Spleen (tissue), 13 donors: ENCODE measurements around the gene ARID5B. TPM values are rescaled to one million over a fixed set of nuclear protein-coding genes. Genes with fewer than 3 reads are reported as not detected.

Experiments used
- DNase-seq: peaks from one replicate; pipeline ENCODE4 v3.0.0-alpha.2; 2020
- H3K27ac ChIP-seq, 8 donors: fragments of 200-600 bp; sonication (generic) in 7 of 8; 1 replicate in 4 of 8; 2 replicates in 4 of 8; pipeline versions ENCODE4 v1.5.0 to v1.8.0; 2016 to 2021; ENCODE audit warnings: inconsistent platforms in 4 of 8, mild to moderate bottlenecking in 4 of 8, moderate library complexity in 1 of 8
- H3K27me3 ChIP-seq, 7 donors: fragments of 200-600 bp; sonication (generic) in 6 of 7; replicated peaks in 1 of 7; 1 replicate in 4 of 7; 2 replicates in 3 of 7; pipeline versions ENCODE4 v1.5.0 to v1.8.0; 2016 to 2021; ENCODE audit warnings: inconsistent platforms in 3 of 7, mild to moderate bottlenecking in 1 of 7
- H3K36me3 ChIP-seq, 6 donors: fragments of 200-600 bp; sonication (generic) in 5 of 6; 1 replicate in 4 of 6; 2 replicates in 2 of 6; pipeline versions ENCODE4 v1.5.0 to v1.8.0; 2016 to 2021; ENCODE audit warnings: inconsistent platforms in 2 of 6
- H3K4me1 ChIP-seq, 6 donors: fragments of 200-600 bp; sonication (generic) in 5 of 6; 1 replicate in 3 of 6; 2 replicates in 3 of 6; pipeline versions ENCODE4 v1.5.0 to v1.8.0; 2016 to 2021; ENCODE audit warnings: inconsistent platforms in 3 of 6
- H3K4me3 ChIP-seq, 8 donors: fragments of 200-600 bp; sonication (generic) in 7 of 8; 1 replicate in 4 of 8; 2 replicates in 4 of 8; pipeline versions ENCODE4 v1.5.0 to v1.8.0; 2016 to 2021; ENCODE audit warnings: inconsistent platforms in 4 of 8, mild to moderate bottlenecking in 4 of 8, moderate library complexity in 2 of 8
- H3K9me3 ChIP-seq, 8 donors: fragments of 200-600 bp; sonication (generic) in 7 of 8; 1 replicate in 4 of 8; 2 replicates in 4 of 8; pipeline versions ENCODE4 v1.5.0 to v1.8.0; 2016 to 2021; ENCODE audit warnings: inconsistent platforms in 4 of 8
- CTCF ChIP-seq, 11 experiments: fragments of 200-600 bp in 7 of 11; fragments of 450-650 bp in 4 of 11; sonication (generic) in 4 of 11; IDR thresholded peaks in 8 of 11; conservative IDR thresholded peaks in 3 of 11; 1 replicate in 7 of 11; 2 replicates in 4 of 11; pipeline versions ENCODE4 v1.4.0 to v1.8.0; 2016 to 2021; ENCODE audit warnings: antibody characterized with exemption in 11 of 11, inconsistent platforms in 4 of 11, mild to moderate bottlenecking in 1 of 11
- POLR2A ChIP-seq, 3 donors: fragments of 450-650 bp; IDR thresholded peaks; one replicate each; pipeline ENCODE4 v1.5.1; 2017; ENCODE audit warnings: antibody characterized with exemption in 3 of 3, mild to moderate bottlenecking in 1 of 3
- POLR2AphosphoS5 ChIP-seq, 3 donors: sonication (generic); formaldehyde crosslinking; IDR thresholded peaks; one replicate each; pipeline ENCODE4 v1.5.1; 2017; ENCODE audit warnings: antibody characterized with exemption in 3 of 3
- WGBS, 5 donors: extraction: QIAGEN DNeasy Blood & Tissue Kit in 3 of 5; methylation state at CpG; one replicate each; pipeline versions ENCODE4 v1.1.5 to v1.1.7; 2013 to 2018; 5-methylcytosine and 5-hydroxymethylcytosine counted together
- intact Hi-C: fragments of 100-400 bp; cut with DNase I; formaldehyde crosslinking; loops from one replicate; pipeline ENCODE4 v1.15.0; 2023; ENCODE audit warnings: low total_unique reads
- long read RNA-seq, 2 donors: transcript quantifications; one replicate each; lab custom pipeline, GENCODE V29; 2026
- polyA plus RNA-seq, 3 donors: library from polyadenylated mRNA; stranded (reverse); fragments of 200-250 nt; gene quantifications; one replicate each; pipeline ENCODE4 v1.2.1, GENCODE V29; 2013
- total RNA-seq, 7 donors: library from RNA; depleted of rRNA in 3 of 7; stranded (reverse); fragments of >200 nt in 3 of 7; fragmentation: NEBNext Ultra II Directional in 4 of 7; extraction: Animal tissue kit (Norgen Biotek cat#: 25700) in 4 of 7; gene quantifications; one replicate each; pipeline versions ENCODE4 v1.1.0 to v1.2.1, GENCODE V29; 2016 to 2021
- donor health status: healthy with polysubstance abuse.
- donor health status: DM: no; HTN: no; CAD: no; lungs with moderate emphysema.
- donor health status: DM: no; HTN: no; CAD: no.
- donor health status: Bipolar disorder and iron deficiency.
- donor health status: healthy.
- donor health status: DM: no; HTN: no; CAD: no.
- donor health status: DM: yes; HTN: yes; CAD: no.

The ARID5B gene, protein sequence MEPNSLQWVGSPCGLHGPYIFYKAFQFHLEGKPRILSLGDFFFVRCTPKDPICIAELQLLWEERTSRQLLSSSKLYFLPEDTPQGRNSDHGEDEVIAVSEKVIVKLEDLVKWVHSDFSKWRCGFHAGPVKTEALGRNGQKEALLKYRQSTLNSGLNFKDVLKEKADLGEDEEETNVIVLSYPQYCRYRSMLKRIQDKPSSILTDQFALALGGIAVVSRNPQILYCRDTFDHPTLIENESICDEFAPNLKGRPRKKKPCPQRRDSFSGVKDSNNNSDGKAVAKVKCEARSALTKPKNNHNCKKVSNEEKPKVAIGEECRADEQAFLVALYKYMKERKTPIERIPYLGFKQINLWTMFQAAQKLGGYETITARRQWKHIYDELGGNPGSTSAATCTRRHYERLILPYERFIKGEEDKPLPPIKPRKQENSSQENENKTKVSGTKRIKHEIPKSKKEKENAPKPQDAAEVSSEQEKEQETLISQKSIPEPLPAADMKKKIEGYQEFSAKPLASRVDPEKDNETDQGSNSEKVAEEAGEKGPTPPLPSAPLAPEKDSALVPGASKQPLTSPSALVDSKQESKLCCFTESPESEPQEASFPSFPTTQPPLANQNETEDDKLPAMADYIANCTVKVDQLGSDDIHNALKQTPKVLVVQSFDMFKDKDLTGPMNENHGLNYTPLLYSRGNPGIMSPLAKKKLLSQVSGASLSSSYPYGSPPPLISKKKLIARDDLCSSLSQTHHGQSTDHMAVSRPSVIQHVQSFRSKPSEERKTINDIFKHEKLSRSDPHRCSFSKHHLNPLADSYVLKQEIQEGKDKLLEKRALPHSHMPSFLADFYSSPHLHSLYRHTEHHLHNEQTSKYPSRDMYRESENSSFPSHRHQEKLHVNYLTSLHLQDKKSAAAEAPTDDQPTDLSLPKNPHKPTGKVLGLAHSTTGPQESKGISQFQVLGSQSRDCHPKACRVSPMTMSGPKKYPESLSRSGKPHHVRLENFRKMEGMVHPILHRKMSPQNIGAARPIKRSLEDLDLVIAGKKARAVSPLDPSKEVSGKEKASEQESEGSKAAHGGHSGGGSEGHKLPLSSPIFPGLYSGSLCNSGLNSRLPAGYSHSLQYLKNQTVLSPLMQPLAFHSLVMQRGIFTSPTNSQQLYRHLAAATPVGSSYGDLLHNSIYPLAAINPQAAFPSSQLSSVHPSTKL
- total RNA-seq = 10 to 100 TPM; 40.1 to 70.7 (median 46.9) TPM
- polyA plus RNA-seq = 1 to 10 TPM; 5.6 to 9.0 (median 6.8) TPM
- long read RNA-seq, donor 1, partial matches to known transcripts = 0 of 2 reads
- long read RNA-seq, donor 1, other reads (novel, unspliced or antisense) = 0 of 2 reads
- long read RNA-seq, donor 2, full-length matches to known transcripts = 2 of 2 reads
- long read RNA-seq, donor 2, partial matches to known transcripts = 0 of 2 reads
- long read RNA-seq, donor 2, other reads (novel, unspliced or antisense) = 0 of 2 reads

GRCh38 chr10:61900829-61901792, at the start of gene ARID5B:
ARID5B (plus strand) TSS chr10:61901699; CDS start chr10:61901710, 11 bp downstream.
- H3K4me3 ChIP-seq = peak within 1 kb of the TSS; percentile 54 to 87 (median 74)
- no peaks in the 10 kb centered on the region for H3K36me3 ChIP-seq
- intact Hi-C loops = no loop called here
- no peaks in the 10 kb centered on the region for H3K27me3 ChIP-seq
- H3K27ac ChIP-seq = peak within 1 kb of the TSS; percentile 97 to 99 (median 98)
- TF ChIP-seq POLR2AphosphoS5 (IDR thresholded peaks at IDR 0.05) (peak in 2 of 3 donors; percentile 22 to 85), POLR2A (IDR thresholded peaks at IDR 0.05) (peak in 1 of 3 donors; percentile 14), CTCF (IDR thresholded peaks at IDR 0.05 in 8 of 11, conservative IDR thresholded peaks at IDR 0.05 in 3 of 11) (no peak)
- H3K9me3 ChIP-seq = no peaks in the 10 kb centered on the region
- DNase-seq = no peak
- WGBS, 5 donors = 0 to 1% (median 0%) methylated on average over 34 of the region's 34 CpGs
- peaks cover 28 to 71% (median 52%) of the 10 kb centered on the region in 6 donors for H3K4me1 ChIP-seq

DNA sequence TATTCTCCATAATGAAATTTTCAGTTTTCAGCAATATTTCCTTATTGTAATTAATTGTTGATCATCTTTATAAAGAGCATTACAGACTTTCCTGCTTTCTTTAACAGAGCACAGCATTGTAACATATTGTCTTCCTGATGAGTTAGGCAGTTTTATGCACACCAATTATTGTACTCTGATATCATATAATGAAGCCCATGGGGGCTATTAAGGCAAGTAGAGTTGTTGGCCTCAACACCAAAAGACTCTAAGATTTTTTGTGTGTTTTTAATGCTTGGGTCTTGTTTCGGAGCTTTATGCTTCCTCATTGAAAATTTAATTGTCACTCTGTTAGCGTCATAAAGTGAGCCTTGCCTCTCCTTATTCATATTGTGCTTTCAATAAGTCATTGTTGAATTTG, 49.2 kb upstream of the ARID5B start:
- H3K4me1 ChIP-seq = no peaks in the 10 kb centered on the region
- no peaks in the 10 kb centered on the region for H3K9me3 ChIP-seq
- no peaks in the 10 kb centered on the region for H3K27me3 ChIP-seq
- intact Hi-C loops = no loop called here
- 87 to 96% (median 94%) methylated on average over 2 of the region's 2 CpGs for WGBS, 5 donors
- H3K27ac ChIP-seq = no peak overlapping the region
- no peaks in the 10 kb centered on the region for H3K36me3 ChIP-seq
- DNase-seq = no peak
- no peak overlapping the region for H3K4me3 ChIP-seq
- TF ChIP-seq POLR2AphosphoS5 (IDR thresholded peaks at IDR 0.05) (no peak), CTCF (IDR thresholded peaks at IDR 0.05 in 8 of 11, conservative IDR thresholded peaks at IDR 0.05 in 3 of 11) (no peak), POLR2A (IDR thresholded peaks at IDR 0.05) (no peak)

GRCh38 chr10:61855771-61856170, 45.7 kb upstream of the ARID5B start:
- no peak overlapping the region for H3K27ac ChIP-seq
- H3K4me3 ChIP-seq = no peak overlapping the region
- H3K27me3 ChIP-seq = no peaks in the 10 kb centered on the region
- no peaks in the 10 kb centered on the region for H3K36me3 ChIP-seq
- TF ChIP-seq POLR2A (IDR thresholded peaks at IDR 0.05) = no peak
- DNase-seq = no peak
- 79 to 90% (median 87%) methylated on average over 3 of the region's 3 CpGs for WGBS, 5 donors
- intact Hi-C loops = no loop called here
- no peaks in the 10 kb centered on the region for H3K4me1 ChIP-seq
- no peaks in the 10 kb centered on the region for H3K9me3 ChIP-seq
